ENCODE data around the gene PDLIM7. TPM values are rescaled to one million over a fixed set of nuclear protein-coding genes. Genes with fewer than 3 reads are reported as not detected.

PDLIM7 gene
- total and polyA plus RNA-seq, 11 donors: 36.3 to 124 (median 52.5) TPM

- Histone ChIP-seq H3K27ac (peak overlapping the region in 2 of 12 donors; percentile 4 to 30), H3K9me3 (no peaks in the 10 kb centered on the region), H3K4me3 (peak overlapping the region in 8 of 12 donors; percentile 53 to 78 (median 62)), H3K36me3 (peaks cover 0 to 3% (median 0%) of the 10 kb centered on the region in 9 donors), H3K27me3 (peaks cover 0 to 21% (median 3%) of the 10 kb centered on the region in 9 donors), H3K4me1 (peaks cover 2 to 38% (median 21%) of the 10 kb centered on the region in 12 donors)
- no peak for TF ChIP-seq POLR2A (IDR thresholded peaks at IDR 0.05)
- peak in 1 of 12 donors; percentile 7 for TF ChIP-seq CTCF (IDR thresholded peaks at IDR 0.05)
- WGBS, 4 donors: 7 to 13% (median 8%) methylated on average over 14 to 23 of the region's 23 CpGs
- ATAC-seq: peak; percentile 15 to 68 (median 63)
- intact Hi-C loops (cut with DNase I): loop anchor here in 1 of 10 donors (2.0 kb wide), 1 partner anchor 43 kb away; no protein-coding TSS in a partner anchor
- peak; percentile 60 to 79 (median 71) for DNase-seq
Observed at GRCh38 chr5:177447611-177448243, 49.7 kb downstream of the PDLIM7 start.

DNA sequence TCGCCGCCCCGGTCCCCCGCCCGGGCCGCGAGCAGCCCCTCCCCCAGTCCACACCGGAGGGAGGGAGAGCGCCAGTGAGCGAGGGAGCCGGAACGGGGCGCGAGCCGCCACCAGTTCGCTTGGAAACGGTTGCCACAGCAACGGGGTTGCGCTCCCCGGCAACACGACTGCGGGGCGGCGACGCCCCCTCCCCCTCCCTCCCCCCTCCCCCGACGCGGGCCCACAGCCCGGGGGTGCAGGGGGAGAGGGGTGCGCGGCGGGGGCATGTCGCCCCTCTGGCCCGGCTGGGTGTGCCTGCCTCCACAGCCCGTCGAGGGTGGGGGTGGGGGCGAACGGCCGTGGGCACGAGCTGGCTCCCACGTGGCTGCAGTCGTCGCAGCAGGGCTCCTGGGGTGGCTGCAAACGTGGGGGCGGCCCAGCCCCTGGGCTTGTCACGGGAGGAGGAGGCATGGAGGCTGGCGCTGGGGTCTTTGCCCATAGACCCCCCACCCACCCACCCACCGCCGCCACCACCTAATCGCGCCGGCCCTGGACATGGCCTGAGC is 50.3 kb downstream of the PDLIM7 start:
- TF ChIP-seq POLR2A (IDR thresholded peaks at IDR 0.05): no peak
- TF ChIP-seq CTCF (IDR thresholded peaks at IDR 0.05): no peak
- ATAC-seq: peak in 2 of 4 donors; percentile 4 to 13

GRCh38 chr5:177446200-177447065 is 51.0 kb downstream of the PDLIM7 start, which contains the start of gene PRR7:
Gene PRR7, plus strand, starts transcription at chr5:177446814. Its CDS starts 8,254 bp downstream, at chr5:177455068.
- Histone ChIP-seq H3K27ac (peak within 1 kb of the TSS in 3 of 12 donors; percentile 4 to 60 (median 30)), H3K27me3 (peaks cover 0 to 19% (median 3%) of the 10 kb centered on the region in 9 donors), H3K9me3 (no peaks in the 10 kb centered on the region), H3K4me3 (peak within 1 kb of the TSS; percentile 53 to 78 (median 62)), H3K36me3 (peaks cover 0 to 16% (median 5%) of the 10 kb centered on the region in 9 donors), H3K4me1 (peaks cover 2 to 38% (median 21%) of the 10 kb centered on the region in 12 donors)
- DNase-seq (peak in 4 of 5 donors; percentile 63 to 77 (median 71)), ATAC-seq (peak in 3 of 4 donors; percentile 57 to 72 (median 69))
- 0 to 2% (median 1%) methylated on average over 20 to 89 of the region's 89 CpGs for WGBS, 4 donors
- intact Hi-C loops (cut with DNase I): loop anchor here in 1 of 10 donors (2.0 kb wide), 1 partner anchor 42 kb away; no protein-coding TSS in a partner anchor
- peak in 4 of 12 donors; percentile 8 to 21 (median 16) for TF ChIP-seq CTCF (IDR thresholded peaks at IDR 0.05)
- TF ChIP-seq POLR2A (IDR thresholded peaks at IDR 0.05): no peak

More for the DNA sequence above, 50.3 kb downstream of the PDLIM7 start:
- Histone ChIP-seq H3K4me1 (peaks cover 2 to 38% (median 21%) of the 10 kb centered on the region in 12 donors), H3K4me3 (peak overlapping the region; percentile 53 to 78 (median 62)), H3K9me3 (no peaks in the 10 kb centered on the region), H3K27me3 (peaks cover 0 to 19% (median 3%) of the 10 kb centered on the region in 9 donors), H3K27ac (peak overlapping the region in 2 of 12 donors; percentile 4 to 60), H3K36me3 (peaks cover 0 to 9% (median under 1%) of the 10 kb centered on the region in 9 donors)
- DNase-seq: peak in 1 of 5 donors; percentile 65
- 1 to 3% (median 2%) methylated on average over 8 to 51 of the region's 52 CpGs for WGBS, 4 donors
- intact Hi-C loops (cut with DNase I): loop anchor here in 1 of 10 donors (2.0 kb wide), 1 partner anchor 42 kb away; no protein-coding TSS in a partner anchor

All from heart left ventricle (tissue), 16 donors.